Measurements from ENCODE around the gene MKRN3.

The MKRN3 gene

GRCh38 chr15:23606226-23606625, 40.8 kb downstream of the MKRN3 start:
- H3K4me3 Mint-ChIP-seq: no peak overlapping the region
- no peaks in the 10 kb centered on the region for H3K36me3 Mint-ChIP-seq (ENCODE audit: low read depth)
- no peaks in the 10 kb centered on the region for H3K4me1 Mint-ChIP-seq (ENCODE audit: low read depth)
- H3K27me3 Mint-ChIP-seq: no peaks in the 10 kb centered on the region
- H3K9me3 Mint-ChIP-seq: no peaks in the 10 kb centered on the region
- no peak overlapping the region for H3K27ac Mint-ChIP-seq
- intact Hi-C loops (cut with micrococcal nuclease): no loop called here

DNA sequence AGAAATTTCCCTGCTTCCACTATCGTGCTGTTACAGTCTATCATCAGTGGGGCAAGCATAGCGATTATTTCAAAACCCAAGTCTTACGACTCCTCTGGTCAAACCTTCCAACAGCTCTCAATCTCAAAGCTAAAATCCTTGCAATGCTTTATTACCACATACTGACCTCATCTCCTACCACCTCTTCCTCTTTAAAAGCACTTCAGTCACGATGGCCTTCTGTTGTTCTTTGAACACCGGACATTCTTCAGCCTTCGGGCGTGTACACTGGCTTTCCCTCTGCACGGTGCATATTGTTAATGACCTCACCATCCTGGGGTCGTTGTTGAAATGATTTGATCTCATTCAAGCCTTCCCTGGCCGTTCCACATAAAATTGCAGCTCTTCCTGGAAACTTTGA, 51.1 kb downstream of the MKRN3 start:
- Mint-ChIP-seq H3K4me3 (no peak overlapping the region), H3K36me3 (ENCODE audit: low read depth) (no peaks in the 10 kb centered on the region), H3K27ac (no peak overlapping the region), H3K27me3 (no peaks in the 10 kb centered on the region), H3K4me1 (ENCODE audit: low read depth) (no peaks in the 10 kb centered on the region), H3K9me3 (peaks cover 10% of the 10 kb centered on the region)
- intact Hi-C loops (cut with micrococcal nuclease): no loop called here
